Activated naive CD8-positive, alpha-beta T cell treated with anti-CD3 and anti-CD28 coated beads, Interleukin-2, amount 10 ng/mL, durations not matched to agents 7 days and 5 days (primary cell): ENCODE data around the gene WDFY4. TPM values are rescaled to one million over a fixed set of nuclear protein-coding genes. Genes with fewer than 3 reads are reported as not detected.

Experiments used
- ATAC-seq: fragments of 150-1000 bp; cut with Tn5 transposase; one replicate; pipeline ENCODE4 v1.10.0; 2021; ENCODE audit warnings: low read depth, moderate library complexity
- POLR2A ChIA-PET: fragments of 350-600 bp; sonication (Branson Sonifier 250); formaldehyde crosslinking; loops from one replicate; lab custom pipeline; 2021; ENCODE audit warnings: antibody characterized with exemption; lab: Charles Lee
- DNase-seq: peaks from one replicate; pipeline ENCODE4 v3.0.0; 2021
- H3K27ac Mint-ChIP-seq: one replicate; pipeline ENCODE4 v1.8.0; 2022; ENCODE audit warnings: mild to moderate bottlenecking, mixed read lengths
- H3K27me3 Mint-ChIP-seq: one replicate; pipeline ENCODE4 v1.8.0; 2022; ENCODE audit warnings: mild to moderate bottlenecking, moderate library complexity, mixed read lengths
- H3K36me3 Mint-ChIP-seq: one replicate; pipeline ENCODE4 v1.8.0; 2021; ENCODE audit warnings: mild to moderate bottlenecking, mixed read lengths
- H3K4me1 Mint-ChIP-seq: one replicate; pipeline ENCODE4 v1.8.0; 2021; ENCODE audit warnings: mixed read lengths
- H3K4me3 Mint-ChIP-seq: one replicate; pipeline ENCODE4 v1.8.0; 2022; ENCODE audit warnings: mild to moderate bottlenecking, moderate library complexity, mixed read lengths
- H3K9me3 Mint-ChIP-seq: one replicate; pipeline ENCODE4 v1.8.0; 2021; ENCODE audit warnings: mixed read lengths
- total RNA-seq, 2 experiments: library from RNA; stranded (reverse); gene quantifications; one replicate each; pipeline ENCODE4 v1.2.3, GENCODE V29; 2021

WDFY4 gene
- total RNA-seq, 2 experiments from 2014 or later: 1.5 to 2.4 TPM

- Mint-ChIP-seq H3K9me3 (no peaks in the 10 kb centered on the region), H3K27ac (no peak overlapping the region), H3K27me3 (peaks cover 7% of the 10 kb centered on the region), H3K36me3 (peaks cover 5% of the 10 kb centered on the region), H3K4me3 (no peak overlapping the region), H3K4me1 (peaks cover 7% of the 10 kb centered on the region)
- ATAC-seq (no peak), DNase-seq (no peak)
- POLR2A ChIA-PET: no interaction called here
These were observed 130.3 kb downstream of the WDFY4 start for GRCh38 chr10:48814933-48815332.

- Mint-ChIP-seq H3K36me3 (peaks cover 3% of the 10 kb centered on the region), H3K27me3 (peaks cover 4% of the 10 kb centered on the region), H3K4me1 (peaks cover 9% of the 10 kb centered on the region), H3K4me3 (no peak overlapping the region), H3K27ac (no peak overlapping the region), H3K9me3 (no peaks in the 10 kb centered on the region)
- ATAC-seq (no peak), DNase-seq (no peak)
- POLR2A ChIA-PET: interaction anchor here (1.0 kb wide), 1 partner anchor 12 kb away, joined by 3 read pairs; no protein-coding TSS in a partner anchor
These were observed 132.5 kb downstream of the WDFY4 start for GRCh38 chr10:48817141-48817540.

GRCh38 chr10:48818081-48818480 is 133.4 kb downstream of the WDFY4 start:
- Mint-ChIP-seq H3K4me3 (no peak overlapping the region), H3K36me3 (peaks cover 3% of the 10 kb centered on the region), H3K9me3 (no peaks in the 10 kb centered on the region), H3K27ac (no peak overlapping the region), H3K4me1 (peaks cover 9% of the 10 kb centered on the region), H3K27me3 (peaks cover 7% of the 10 kb centered on the region)
- POLR2A ChIA-PET: interaction anchor here (1.0 kb wide), 1 partner anchor 13 kb away, joined by 3 read pairs; no protein-coding TSS in a partner anchor
- DNase-seq (no peak), ATAC-seq (no peak)

- DNase-seq: no peak
- Mint-ChIP-seq H3K9me3 (no peaks in the 10 kb centered on the region), H3K4me3 (no peak overlapping the region), H3K27ac (no peak overlapping the region), H3K36me3 (peaks cover 3% of the 10 kb centered on the region), H3K27me3 (peaks cover 7% of the 10 kb centered on the region), H3K4me1 (peaks cover 9% of the 10 kb centered on the region)
- POLR2A ChIA-PET: no interaction called here
- no peak for ATAC-seq
These were observed 134.3 kb downstream of the WDFY4 start for GRCh38 chr10:48818861-48819520.

GRCh38 chr10:48819783-48820182 is 135.1 kb downstream of the WDFY4 start:
- DNase-seq (no peak), ATAC-seq (no peak)
- Mint-ChIP-seq H3K4me3 (no peak overlapping the region), H3K27me3 (peaks cover 7% of the 10 kb centered on the region), H3K9me3 (no peaks in the 10 kb centered on the region), H3K27ac (no peak overlapping the region), H3K4me1 (peaks cover 9% of the 10 kb centered on the region), H3K36me3 (peaks cover 1% of the 10 kb centered on the region)
- POLR2A ChIA-PET: interaction anchor here (1.2 kb wide), 1 partner anchor 27 kb away, joined by 4 read pairs; no protein-coding TSS in a partner anchor

- ATAC-seq (no peak), DNase-seq (no peak)
- Mint-ChIP-seq H3K9me3 (no peaks in the 10 kb centered on the region), H3K4me1 (peaks cover 9% of the 10 kb centered on the region), H3K36me3 (peaks cover 1% of the 10 kb centered on the region), H3K4me3 (peak overlapping the region; percentile 32), H3K27ac (peak overlapping the region; percentile 78), H3K27me3 (peaks cover 7% of the 10 kb centered on the region)
- POLR2A ChIA-PET: interaction anchor here (1.2 kb wide), 1 partner anchor 27 kb away, joined by 4 read pairs; no protein-coding TSS in a partner anchor
These were observed 135.6 kb downstream of the WDFY4 start for GRCh38 chr10:48820231-48820630.

GRCh38 chr10:48820699-48821098 is 136.0 kb downstream of the WDFY4 start:
- peak; percentile 72 for ATAC-seq
- H3K4me1 Mint-ChIP-seq: peaks cover 9% of the 10 kb centered on the region
- H3K27me3 Mint-ChIP-seq: peaks cover 4% of the 10 kb centered on the region
- H3K9me3 Mint-ChIP-seq: no peaks in the 10 kb centered on the region
- POLR2A ChIA-PET: interaction anchor here (1.2 kb wide), 1 partner anchor 28 kb away, joined by 4 read pairs; no protein-coding TSS in a partner anchor
- no peak for DNase-seq
- peak overlapping the region; percentile 78 for H3K27ac Mint-ChIP-seq
- peaks cover 1% of the 10 kb centered on the region for H3K36me3 Mint-ChIP-seq
- H3K4me3 Mint-ChIP-seq: peak overlapping the region; percentile 32

- ATAC-seq (no peak), DNase-seq (no peak)
- Mint-ChIP-seq H3K4me1 (peaks cover 9% of the 10 kb centered on the region), H3K27ac (no peak overlapping the region), H3K9me3 (no peaks in the 10 kb centered on the region), H3K27me3 (peaks cover 6% of the 10 kb centered on the region), H3K36me3 (peaks cover 1% of the 10 kb centered on the region), H3K4me3 (no peak overlapping the region)
- POLR2A ChIA-PET: no interaction called here
These were observed 136.4 kb downstream of the WDFY4 start for GRCh38 chr10:48821111-48821510.

- POLR2A ChIA-PET: no interaction called here
- Mint-ChIP-seq H3K9me3 (no peaks in the 10 kb centered on the region), H3K36me3 (peaks cover 1% of the 10 kb centered on the region), H3K27me3 (peaks cover 6% of the 10 kb centered on the region), H3K27ac (no peak overlapping the region), H3K4me1 (peaks cover 9% of the 10 kb centered on the region), H3K4me3 (no peak overlapping the region)
- DNase-seq (no peak), ATAC-seq (no peak)
These were observed 137.0 kb downstream of the WDFY4 start for GRCh38 chr10:48821692-48822091.

- H3K4me3 Mint-ChIP-seq: no peak overlapping the region
These were observed 149.0 kb downstream of the WDFY4 start for GRCh38 chr10:48833674-48834073.

GRCh38 chr10:48834189-48834965 is 149.7 kb downstream of the WDFY4 start:
- no peaks in the 10 kb centered on the region for H3K9me3 Mint-ChIP-seq
- H3K27me3 Mint-ChIP-seq: peaks cover 2% of the 10 kb centered on the region
- DNase-seq (no peak), ATAC-seq (no peak)
- H3K4me3 Mint-ChIP-seq: no peak overlapping the region
- H3K4me1 Mint-ChIP-seq: no peaks in the 10 kb centered on the region
- H3K27ac Mint-ChIP-seq: no peak overlapping the region
- POLR2A ChIA-PET: no interaction called here
- no peaks in the 10 kb centered on the region for H3K36me3 Mint-ChIP-seq

More at GRCh38 chr10:48833674-48834073, 149.0 kb downstream of the WDFY4 start:
- H3K27me3 Mint-ChIP-seq: peaks cover 2% of the 10 kb centered on the region
- no peaks in the 10 kb centered on the region for H3K36me3 Mint-ChIP-seq
- no peak overlapping the region for H3K27ac Mint-ChIP-seq
- no peaks in the 10 kb centered on the region for H3K4me1 Mint-ChIP-seq
- DNase-seq (no peak), ATAC-seq (no peak)
- POLR2A ChIA-PET: no interaction called here
- H3K9me3 Mint-ChIP-seq: no peaks in the 10 kb centered on the region

- Mint-ChIP-seq H3K27me3 (peaks cover 2% of the 10 kb centered on the region), H3K27ac (no peak overlapping the region), H3K4me3 (no peak overlapping the region), H3K36me3 (no peaks in the 10 kb centered on the region), H3K4me1 (peaks cover 2% of the 10 kb centered on the region), H3K9me3 (no peaks in the 10 kb centered on the region)
- no peak for DNase-seq
- ATAC-seq: no peak
- POLR2A ChIA-PET: no interaction called here
These were observed 151.1 kb downstream of the WDFY4 start for GRCh38 chr10:48835781-48836180.

GRCh38 chr10:48836605-48837004 is 151.9 kb downstream of the WDFY4 start:
- H3K36me3 Mint-ChIP-seq: no peaks in the 10 kb centered on the region
- POLR2A ChIA-PET: no interaction called here
- peaks cover 2% of the 10 kb centered on the region for H3K27me3 Mint-ChIP-seq
- no peaks in the 10 kb centered on the region for H3K9me3 Mint-ChIP-seq
- DNase-seq (no peak), ATAC-seq (no peak)
- no peak overlapping the region for H3K27ac Mint-ChIP-seq
- peaks cover 2% of the 10 kb centered on the region for H3K4me1 Mint-ChIP-seq
- no peak overlapping the region for H3K4me3 Mint-ChIP-seq
